Measurements from ENCODE around the gene ITFG2. TPM values are rescaled to one million over a fixed set of nuclear protein-coding genes. Genes with fewer than 3 reads are reported as not detected.

ITFG2 gene
- total RNA-seq, result 15.2 and 17.3 TPM in 2 replicates

GRCh38 chr12:2812290-2813213, at the start of gene ITFG2:
Gene ITFG2 (plus strand): TSS chr12:2812668. CDS start chr12:2812761, 93 bp downstream.

GRCh38 chr12:2794736-2795289, 17.7 kb upstream of the ITFG2 start, which contains the start of gene FKBP4:
Gene FKBP4 (plus strand): TSS chr12:2794970. CDS start chr12:2795140, 170 bp downstream.

DNA sequence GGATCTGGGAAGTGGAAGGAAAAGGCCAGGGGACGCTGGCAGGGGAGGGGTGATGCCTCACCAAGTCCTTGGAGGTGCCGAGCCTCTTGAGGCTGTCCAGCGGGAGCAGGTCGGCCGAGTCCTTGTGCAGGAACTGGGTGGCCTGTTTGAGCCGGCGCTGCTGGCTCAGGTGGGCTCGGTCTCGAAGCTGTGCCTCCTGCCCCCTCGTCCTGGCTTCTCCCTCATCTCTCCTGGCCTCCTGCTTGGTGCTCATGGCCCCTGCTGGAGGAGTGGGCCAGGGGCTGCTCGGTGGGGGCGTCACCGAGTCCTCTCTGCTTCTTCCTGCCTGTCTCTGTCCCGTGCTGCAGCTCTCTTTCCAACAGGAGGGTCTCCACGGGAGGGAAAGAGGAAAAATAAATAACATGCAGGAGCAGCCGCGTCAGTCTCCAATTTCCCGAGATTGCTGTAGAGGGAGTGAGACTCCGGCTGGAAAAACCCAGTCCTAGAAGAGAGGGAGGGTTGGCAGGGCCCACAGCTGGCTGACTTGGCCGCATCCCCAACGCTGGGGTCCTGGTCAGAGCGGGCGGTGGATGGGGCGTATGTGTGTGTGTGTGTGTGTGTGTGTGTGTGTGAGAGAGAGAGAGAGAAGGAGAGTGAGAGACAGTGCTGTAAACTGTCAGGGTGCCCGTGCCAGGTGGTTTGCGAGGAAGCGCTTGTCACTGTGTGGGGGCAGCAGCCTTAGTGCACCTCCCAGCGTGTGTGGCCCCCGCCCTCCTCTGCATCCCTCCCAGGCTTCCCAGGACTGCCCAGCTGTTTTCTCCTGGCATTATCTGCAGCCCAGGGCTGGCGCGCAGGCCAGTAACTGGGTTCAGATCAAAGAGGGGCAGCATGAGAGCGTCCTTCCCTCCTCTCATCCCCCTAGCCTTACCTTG, 22.4 kb downstream of the ITFG2 start, which contains the start of gene NRIP2:
Gene NRIP2, minus strand, starts transcription at position 455 of the 911 bp plus-strand sequence. Its CDS starts 52 bp downstream, at position 403.

GRCh38 chr12:2857021-2857431, 44.6 kb downstream of the ITFG2 start, which contains the start of gene TEX52:
Gene TEX52 (minus strand): TSS chr12:2857039. CDS start chr12:2857026, 13 bp downstream.

Other genes starting within 250 kb of the ITFG2 start
- 28.3 and 37.0 TPM in 2 replicates for gene FKBP4, start 17.7 kb upstream of the ITFG2 start, total RNA-seq
- gene NRIP2, start 22.4 kb downstream of the ITFG2 start, total RNA-seq, result 1.0 TPM in 1 of 2 replicates, not detected in the other
- gene TEX52, start 44.4 kb downstream of the ITFG2 start, total RNA-seq, result not detected in 2 replicates
- gene FOXM1, start 64.5 kb downstream of the ITFG2 start, total RNA-seq, result 13.1 and 39.3 TPM in 2 replicates
- 13.6 and 38.8 TPM in 2 replicates for gene RHNO1, start 64.6 kb downstream of the ITFG2 start, total RNA-seq
- gene TULP3, start 78.2 kb downstream of the ITFG2 start, total RNA-seq, result 26.7 and 28.1 TPM in 2 replicates
- gene TEAD4, start 146.7 kb downstream of the ITFG2 start, total RNA-seq, result 16.2 and 36.0 TPM in 2 replicates

Measured in epithelial cell of alveolus of lung (primary cell).